Neural cell (in vitro differentiated cells): ENCODE data around the gene RPUSD3. TPM values are rescaled to one million over a fixed set of nuclear protein-coding genes. Genes with fewer than 3 reads are reported as not detected.
"Not testable (repeated sequence)": the region's sequence is repeated elsewhere in the genome, so short reads cannot be mapped to it uniquely, and the experiment has no call there.

Experiments used
- H2AFZ ChIP-seq: fragments of 200-600, 300-800 bp; sonication (generic), shearing (Covaris generic); 2 replicates; pipeline ENCODE4 v1.6.0; 2014; ENCODE audit warnings: low read depth, mild to moderate bottlenecking, antibody characterized with exemption, low read length, moderate library complexity
- H3F3A ChIP-seq: fragments of 200-600 bp; shearing (Covaris generic); 2 replicates; pipeline ENCODE4 v1.6.1; 2016; ENCODE audit warnings: mild to moderate bottlenecking, moderate library complexity, mixed read lengths, antibody characterized with exemption, low read length; ENCODE audit not compliant: insufficient read depth, poor library complexity, severe bottlenecking
- H3K27ac ChIP-seq: fragments of 200-600, 300-800 bp; sonication (generic), shearing (Covaris generic); 2 replicates; pipeline ENCODE4 v1.5.1; 2014; ENCODE audit warnings: mild to moderate bottlenecking, low read length, moderate library complexity
- H3K27me3 ChIP-seq: fragments of 300-800, 200-600 bp; sonication (generic), shearing (Covaris generic); 2 replicates; pipeline ENCODE4 v1.6.0; 2014; ENCODE audit warnings: mild to moderate bottlenecking, low read depth, low read length, moderate library complexity; ENCODE audit not compliant: insufficient read depth
- H3K36me3 ChIP-seq: fragments of 300-800, 200-600 bp; sonication (generic), shearing (Covaris generic); 2 replicates; pipeline ENCODE4 v1.5.1; 2014; ENCODE audit warnings: mild to moderate bottlenecking, antibody characterized with exemption, low read length, moderate library complexity; ENCODE audit not compliant: insufficient read depth
- H3K4me2 ChIP-seq: fragments of 300-800, 200-600 bp; sonication (generic), shearing (Covaris generic); 2 replicates; pipeline ENCODE4 v1.6.0; 2014; ENCODE audit warnings: mild to moderate bottlenecking, low read length
- H3K4me3 ChIP-seq: fragments of 300-800, 200-600 bp; sonication (generic), shearing (Covaris generic); 2 replicates; pipeline ENCODE4 v1.5.1; 2014; ENCODE audit warnings: mild to moderate bottlenecking, low read length, moderate library complexity
- H3K79me2 ChIP-seq: fragments of 200-600 bp; shearing (Covaris generic); replicated peaks from 2 replicates; pipeline ENCODE4 v1.6.0; 2014; ENCODE audit warnings: mild to moderate bottlenecking, low read length, moderate library complexity; ENCODE audit not compliant: insufficient read depth
- H3K9ac ChIP-seq: fragments of 300-800, 200-600 bp; sonication (generic), shearing (Covaris generic); 2 replicates; pipeline ENCODE4 v1.6.1; 2016; ENCODE audit warnings: mild to moderate bottlenecking, low read length, mixed read lengths
- H3K9me2 ChIP-seq: fragments of 200-600 bp; shearing (Covaris generic); 2 replicates; pipeline ENCODE4 v1.6.1; 2016; ENCODE audit warnings: mild to moderate bottlenecking, low read length, mixed read lengths; ENCODE audit not compliant: insufficient read depth
- H3K9me3 ChIP-seq: fragments of 200-600, 300-800 bp; sonication (generic), shearing (Covaris generic); 2 replicates; pipeline ENCODE4 v1.6.1; 2016; ENCODE audit warnings: mild to moderate bottlenecking, mixed run types, low read length, moderate library complexity, mixed read lengths
- H4K20me1 ChIP-seq: fragments of 200-600 bp; shearing (Covaris generic); 2 replicates; pipeline ENCODE4 v1.6.1; 2016; ENCODE audit warnings: mild to moderate bottlenecking, mixed run types; ENCODE audit not compliant: insufficient read depth
- EP300 ChIP-seq: fragments of 450-650 bp; conservative IDR thresholded peaks from 2 replicates; pipeline ENCODE4 v1.6.1; 2014; ENCODE audit warnings: antibody characterized with exemption, mild to moderate bottlenecking, moderate library complexity; ENCODE audit not compliant: poor library complexity, severe bottlenecking
- EZH2 ChIP-seq: fragments of 200-600, 300-800 bp; shearing (Covaris generic), sonication (generic); IDR thresholded peaks from 2 replicates; pipeline ENCODE4 v1.6.1; 2014; ENCODE audit warnings: antibody characterized with exemption, low read length, borderline replicate concordance, mild to moderate bottlenecking; ENCODE audit not compliant: insufficient read depth, poor library complexity, severe bottlenecking
- MXI1 ChIP-seq: fragments of 450-650 bp; conservative IDR thresholded peaks from 2 replicates; pipeline ENCODE4 v1.6.1; 2014; ENCODE audit warnings: antibody characterized with exemption, mild to moderate bottlenecking; ENCODE audit not compliant: poor library complexity, severe bottlenecking
- POLR2AphosphoS5 ChIP-seq: IDR thresholded peaks from 2 replicates; pipeline ENCODE4 v1.6.1; 2012
- RAD21 ChIP-seq: fragments of 450-650 bp; conservative IDR thresholded peaks from 2 replicates; pipeline ENCODE4 v1.6.1; 2014; ENCODE audit warnings: antibody characterized with exemption, mild to moderate bottlenecking, moderate library complexity
- SMC3 ChIP-seq: fragments of 450-650 bp; conservative IDR thresholded peaks from 2 replicates; pipeline ENCODE4 v1.6.1; 2014; ENCODE audit warnings: antibody characterized with exemption, mild to moderate bottlenecking, moderate library complexity; ENCODE audit not compliant: poor library complexity
- TAF1 ChIP-seq: IDR thresholded peaks from 2 replicates; pipeline ENCODE4 v1.6.1; 2012; ENCODE audit warnings: low read depth
- polyA plus RNA-seq: library from polyadenylated mRNA; depleted of rRNA; stranded (reverse); fragments of >200 nt; gene quantifications from 2 replicates; pipeline ENCODE4 v1.2.3, GENCODE V29; 2014
- TF ChIP-seq, protein P1 (sequence below): IDR thresholded peaks from 2 replicates; pipeline ENCODE4 v1.6.1; 2012; ENCODE audit warnings: borderline replicate concordance
- TF ChIP-seq, protein P2 (sequence below): fragments of 450-650 bp; IDR thresholded peaks from 2 replicates; pipeline ENCODE4 v1.5.1; 2014; ENCODE audit warnings: antibody characterized with exemption, mild to moderate bottlenecking, moderate library complexity; ENCODE audit not compliant: poor library complexity, severe bottlenecking

RPUSD3 gene
- polyA plus RNA-seq, 1 donor from 2014 or later, result 35.2 TPM

DNA sequence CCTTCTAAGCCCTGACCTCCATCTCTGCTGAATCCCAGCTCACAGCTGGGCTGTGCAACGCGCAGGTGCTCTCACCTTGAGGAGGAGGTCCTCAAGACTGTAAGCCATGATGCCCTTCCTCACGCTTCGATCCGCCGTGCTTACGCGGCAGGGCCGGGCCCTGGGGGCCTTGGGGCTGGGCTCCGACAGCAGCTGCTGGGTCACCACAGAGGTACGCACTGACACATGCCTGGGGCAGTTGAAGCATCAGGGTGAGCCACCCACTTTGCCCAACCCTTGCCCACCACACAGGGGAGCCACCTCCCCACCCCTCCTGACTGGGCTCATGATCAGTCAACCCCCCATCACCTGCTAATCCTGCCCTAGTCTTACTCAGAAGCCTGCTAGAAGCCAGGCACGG, 33.2 kb upstream of the RPUSD3 start:
- Histone ChIP-seq H3K9ac (no peak overlapping the region), H3K36me3 (no peaks in the 10 kb centered on the region), H2AFZ (no peak overlapping the region), H3K79me2 (no peaks in the 10 kb centered on the region), H3K4me3 (no peak overlapping the region), H4K20me1 (no peaks in the 10 kb centered on the region), H3K4me2 (no peak overlapping the region), H3K27me3 (no peaks in the 10 kb centered on the region), H3K9me3 (no peaks in the 10 kb centered on the region), H3F3A (no peaks in the 10 kb centered on the region), H3K9me2 (no peaks in the 10 kb centered on the region), H3K27ac (no peak overlapping the region)
- TF ChIP-seq SMC3 (no peak), POLR2AphosphoS5 (no peak), EZH2 (no peak), TAF1 (no peak), EP300 (no peak), MXI1 (no peak), RAD21 (no peak)
- TF ChIP-seq, protein P1, sequence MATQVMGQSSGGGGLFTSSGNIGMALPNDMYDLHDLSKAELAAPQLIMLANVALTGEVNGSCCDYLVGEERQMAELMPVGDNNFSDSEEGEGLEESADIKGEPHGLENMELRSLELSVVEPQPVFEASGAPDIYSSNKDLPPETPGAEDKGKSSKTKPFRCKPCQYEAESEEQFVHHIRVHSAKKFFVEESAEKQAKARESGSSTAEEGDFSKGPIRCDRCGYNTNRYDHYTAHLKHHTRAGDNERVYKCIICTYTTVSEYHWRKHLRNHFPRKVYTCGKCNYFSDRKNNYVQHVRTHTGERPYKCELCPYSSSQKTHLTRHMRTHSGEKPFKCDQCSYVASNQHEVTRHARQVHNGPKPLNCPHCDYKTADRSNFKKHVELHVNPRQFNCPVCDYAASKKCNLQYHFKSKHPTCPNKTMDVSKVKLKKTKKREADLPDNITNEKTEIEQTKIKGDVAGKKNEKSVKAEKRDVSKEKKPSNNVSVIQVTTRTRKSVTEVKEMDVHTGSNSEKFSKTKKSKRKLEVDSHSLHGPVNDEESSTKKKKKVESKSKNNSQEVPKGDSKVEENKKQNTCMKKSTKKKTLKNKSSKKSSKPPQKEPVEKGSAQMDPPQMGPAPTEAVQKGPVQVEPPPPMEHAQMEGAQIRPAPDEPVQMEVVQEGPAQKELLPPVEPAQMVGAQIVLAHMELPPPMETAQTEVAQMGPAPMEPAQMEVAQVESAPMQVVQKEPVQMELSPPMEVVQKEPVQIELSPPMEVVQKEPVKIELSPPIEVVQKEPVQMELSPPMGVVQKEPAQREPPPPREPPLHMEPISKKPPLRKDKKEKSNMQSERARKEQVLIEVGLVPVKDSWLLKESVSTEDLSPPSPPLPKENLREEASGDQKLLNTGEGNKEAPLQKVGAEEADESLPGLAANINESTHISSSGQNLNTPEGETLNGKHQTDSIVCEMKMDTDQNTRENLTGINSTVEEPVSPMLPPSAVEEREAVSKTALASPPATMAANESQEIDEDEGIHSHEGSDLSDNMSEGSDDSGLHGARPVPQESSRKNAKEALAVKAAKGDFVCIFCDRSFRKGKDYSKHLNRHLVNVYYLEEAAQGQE, result no peak
- TF ChIP-seq, protein P2, sequence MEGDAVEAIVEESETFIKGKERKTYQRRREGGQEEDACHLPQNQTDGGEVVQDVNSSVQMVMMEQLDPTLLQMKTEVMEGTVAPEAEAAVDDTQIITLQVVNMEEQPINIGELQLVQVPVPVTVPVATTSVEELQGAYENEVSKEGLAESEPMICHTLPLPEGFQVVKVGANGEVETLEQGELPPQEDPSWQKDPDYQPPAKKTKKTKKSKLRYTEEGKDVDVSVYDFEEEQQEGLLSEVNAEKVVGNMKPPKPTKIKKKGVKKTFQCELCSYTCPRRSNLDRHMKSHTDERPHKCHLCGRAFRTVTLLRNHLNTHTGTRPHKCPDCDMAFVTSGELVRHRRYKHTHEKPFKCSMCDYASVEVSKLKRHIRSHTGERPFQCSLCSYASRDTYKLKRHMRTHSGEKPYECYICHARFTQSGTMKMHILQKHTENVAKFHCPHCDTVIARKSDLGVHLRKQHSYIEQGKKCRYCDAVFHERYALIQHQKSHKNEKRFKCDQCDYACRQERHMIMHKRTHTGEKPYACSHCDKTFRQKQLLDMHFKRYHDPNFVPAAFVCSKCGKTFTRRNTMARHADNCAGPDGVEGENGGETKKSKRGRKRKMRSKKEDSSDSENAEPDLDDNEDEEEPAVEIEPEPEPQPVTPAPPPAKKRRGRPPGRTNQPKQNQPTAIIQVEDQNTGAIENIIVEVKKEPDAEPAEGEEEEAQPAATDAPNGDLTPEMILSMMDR, result no peak

DNA sequence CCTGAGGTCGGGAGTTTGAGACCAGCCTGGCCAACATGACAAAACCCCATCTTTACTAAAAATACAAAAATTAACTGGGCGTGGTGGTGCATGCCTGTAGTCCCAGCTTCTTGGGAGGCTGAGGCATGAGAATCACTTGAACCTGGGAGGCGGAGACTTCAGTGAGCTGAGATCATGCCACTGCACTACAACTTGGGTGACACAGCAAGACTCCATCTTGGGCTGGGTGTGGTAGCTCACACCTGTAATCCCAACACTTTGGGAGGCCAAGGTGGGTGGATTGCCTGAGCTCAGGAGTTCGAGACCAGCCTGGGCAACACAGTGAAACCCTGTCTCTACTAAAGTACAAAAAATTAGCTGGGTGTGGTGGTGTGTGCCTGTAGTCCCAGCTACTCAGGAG, 32.4 kb upstream of the RPUSD3 start:
- not testable (repeated sequence) for H3F3A ChIP-seq, H3K27me3 ChIP-seq, H4K20me1 ChIP-seq, H3K4me2 ChIP-seq, H3K9me3 ChIP-seq, H3K27ac ChIP-seq, H3K4me3 ChIP-seq, H3K36me3 ChIP-seq, H2AFZ ChIP-seq, H3K9ac ChIP-seq, H3K9me2 ChIP-seq, H3K79me2 ChIP-seq

DNA sequence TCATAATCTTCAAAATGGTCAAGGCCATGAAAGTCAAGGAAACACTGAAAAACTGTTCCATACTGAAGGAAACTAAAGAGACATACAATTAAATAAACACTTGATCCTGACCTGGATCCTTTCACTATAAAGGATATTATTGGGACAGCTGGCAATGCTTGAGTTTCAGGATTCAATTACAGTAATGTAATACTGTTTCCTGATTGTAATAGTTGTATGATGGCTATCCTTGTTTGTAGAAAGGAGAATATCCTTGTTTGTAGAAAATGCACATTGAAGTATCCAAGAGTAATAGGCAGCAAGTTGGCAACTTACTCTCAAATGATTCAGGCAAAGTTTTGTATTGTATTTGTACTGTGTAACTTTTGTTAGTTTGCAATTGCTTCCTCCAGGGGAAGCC, 31.6 kb upstream of the RPUSD3 start:
- H3K36me3 ChIP-seq, result no peaks in the 10 kb centered on the region
- H3K27ac ChIP-seq, result no peak overlapping the region
- H3K27me3 ChIP-seq, result no peaks in the 10 kb centered on the region
- no peaks in the 10 kb centered on the region for H3K79me2 ChIP-seq
- no peak overlapping the region for H3K4me2 ChIP-seq
- H3K4me3 ChIP-seq, result no peak overlapping the region
- H3K9me3 ChIP-seq, result no peaks in the 10 kb centered on the region
- H4K20me1 ChIP-seq, result no peaks in the 10 kb centered on the region
- no peaks in the 10 kb centered on the region for H3K9me2 ChIP-seq
- no peak overlapping the region for H2AFZ ChIP-seq
- no peak overlapping the region for H3K9ac ChIP-seq
- H3F3A ChIP-seq, result no peaks in the 10 kb centered on the region
- TF ChIP-seq, protein P1, result no peak
- TF ChIP-seq POLR2AphosphoS5 (no peak), TAF1 (no peak), SMC3 (no peak), RAD21 (no peak), MXI1 (no peak), EP300 (no peak), EZH2 (no peak)
- TF ChIP-seq, protein P2, result no peak
